IPS-11a (cell line): Measurements from ENCODE around the gene TRABD2B.
"Not testable (repeated sequence)": the region's sequence is repeated elsewhere in the genome, so short reads cannot be mapped to it uniquely, and the experiment has no call there.

Experiments used
- H3K4me3 ChIP-seq: one replicate; pipeline ENCODE4 v1.5.1; 2013; ENCODE audit warnings: low read depth, low read length, control low read depth

Gene TRABD2B

DNA sequence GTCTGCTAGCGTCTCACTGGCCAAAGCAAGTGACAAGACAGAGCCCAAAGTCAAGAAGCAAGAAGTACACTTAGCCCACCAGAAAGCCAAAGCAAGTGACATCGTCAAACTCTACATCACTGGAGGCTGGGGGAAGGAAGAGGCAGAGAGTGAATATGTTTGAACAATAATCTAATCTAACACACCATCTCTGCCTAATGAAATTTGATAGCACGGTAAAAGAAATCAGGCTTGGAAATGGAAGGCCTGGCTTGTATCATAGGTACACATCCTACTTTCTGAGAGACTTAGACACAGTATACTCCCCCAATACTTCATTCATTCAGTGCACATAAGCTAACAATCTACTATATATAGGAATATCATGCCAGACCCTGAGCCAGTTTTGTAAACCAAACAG is 26.3 kb downstream of the TRABD2B start:
- H3K4me3 ChIP-seq = no peak overlapping the region

DNA sequence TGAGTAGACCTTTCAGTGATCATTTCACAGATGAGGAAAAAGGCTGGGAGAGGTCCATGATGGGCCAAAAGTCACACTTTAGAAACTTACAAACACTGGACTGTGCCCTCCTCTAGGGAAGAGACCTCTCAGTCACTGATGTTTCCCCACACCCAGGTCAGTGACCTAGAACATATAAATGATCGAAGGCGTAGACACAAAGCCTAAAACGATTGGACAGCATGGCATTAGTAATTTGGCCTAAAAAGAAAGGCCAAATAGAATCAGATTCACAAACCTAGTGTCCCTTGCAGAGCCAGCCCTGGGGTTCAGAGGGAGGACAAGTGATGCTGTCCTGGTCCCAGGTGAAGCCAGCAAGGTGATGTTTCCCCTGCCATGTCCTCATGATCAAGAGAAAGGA is 27.7 kb downstream of the TRABD2B start:
- H3K4me3 ChIP-seq = no peak overlapping the region

DNA sequence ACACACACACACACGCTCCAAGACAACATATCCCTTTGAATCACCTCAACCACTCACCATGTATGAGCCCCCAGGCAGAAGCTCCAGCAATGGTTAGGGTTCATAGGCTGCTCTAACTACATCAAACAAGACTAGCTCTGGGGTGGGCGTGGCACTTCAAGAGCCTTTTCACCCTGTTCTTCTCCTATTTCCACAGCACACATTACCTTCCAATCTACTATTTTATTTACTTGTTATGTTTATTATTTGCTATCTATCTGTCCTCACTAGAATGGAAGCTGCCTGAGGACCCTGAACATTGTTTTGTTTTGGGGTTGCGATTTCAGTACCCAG is 28.7 kb downstream of the TRABD2B start:
- H3K4me3 ChIP-seq = no peak overlapping the region

DNA sequence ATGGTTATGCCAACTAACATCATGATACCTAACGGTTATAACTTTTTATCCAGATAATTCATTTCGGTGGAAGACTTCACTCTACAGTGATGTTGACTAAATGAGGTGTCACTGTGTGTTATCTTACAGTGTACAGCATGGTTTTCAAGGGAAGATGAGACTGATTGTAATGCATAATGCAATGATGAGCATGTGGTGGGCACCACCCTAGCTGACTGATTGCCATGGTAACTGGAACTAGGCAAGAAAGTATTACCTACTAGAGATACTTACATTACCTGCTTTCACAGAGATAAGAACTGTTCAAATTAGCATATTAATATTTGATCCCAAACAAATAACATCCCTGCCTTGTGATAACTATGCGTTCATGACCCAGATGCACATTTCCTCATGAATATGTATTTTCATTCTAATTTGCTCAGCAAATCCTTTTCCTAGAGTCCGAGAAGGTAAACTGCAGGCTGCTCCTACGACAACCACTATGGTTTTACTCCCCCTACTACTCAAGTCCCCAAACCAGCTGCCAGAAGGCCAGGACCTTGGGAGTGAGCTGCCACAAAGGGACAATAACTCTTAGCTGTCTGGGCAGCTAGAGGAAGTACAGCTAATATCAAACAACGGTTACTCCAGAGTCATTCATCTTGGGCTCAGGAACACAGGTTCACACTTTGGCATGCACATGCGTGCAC is 29.2 kb downstream of the TRABD2B start:
- no peak overlapping the region for H3K4me3 ChIP-seq

DNA sequence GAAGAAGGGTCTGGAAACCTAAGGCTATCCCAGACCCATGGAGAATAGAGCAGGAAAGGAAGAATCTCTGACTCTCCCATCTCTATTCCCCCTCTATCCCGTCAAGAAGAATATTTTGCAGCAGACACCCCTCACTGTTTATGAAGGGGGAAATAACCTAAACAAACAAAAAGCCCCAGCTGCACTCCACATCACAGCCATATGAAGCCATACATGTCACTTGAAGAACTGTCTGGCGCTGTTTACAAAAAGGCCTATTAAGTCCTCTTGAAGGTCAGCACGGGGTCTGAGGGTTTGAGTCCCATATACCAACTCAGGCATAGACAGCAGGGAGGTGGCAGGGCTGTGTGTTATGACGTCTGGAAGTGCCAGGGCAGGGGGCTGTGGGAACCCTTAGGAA is 31.4 kb downstream of the TRABD2B start:
- no peak overlapping the region for H3K4me3 ChIP-seq

DNA sequence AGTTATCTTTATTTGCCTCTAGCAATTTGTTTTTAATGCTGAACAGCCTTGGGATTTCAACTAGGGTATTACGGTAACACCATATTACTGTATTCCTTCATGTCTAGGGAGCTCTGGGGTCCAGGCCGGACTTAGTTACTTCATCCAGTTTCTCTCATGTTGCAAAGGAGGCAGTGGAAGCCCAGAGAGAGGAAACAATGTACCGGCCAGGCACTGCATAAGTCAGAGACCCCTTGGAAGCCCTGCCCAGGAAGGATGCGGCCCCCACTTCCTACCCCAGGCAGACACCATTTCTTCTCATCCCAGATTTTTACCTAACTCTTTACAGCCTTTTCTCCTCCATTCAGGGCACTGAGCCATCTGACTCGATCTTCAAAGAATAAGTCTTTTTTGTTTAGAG is 32.5 kb downstream of the TRABD2B start:
- H3K4me3 ChIP-seq = no peak overlapping the region

DNA sequence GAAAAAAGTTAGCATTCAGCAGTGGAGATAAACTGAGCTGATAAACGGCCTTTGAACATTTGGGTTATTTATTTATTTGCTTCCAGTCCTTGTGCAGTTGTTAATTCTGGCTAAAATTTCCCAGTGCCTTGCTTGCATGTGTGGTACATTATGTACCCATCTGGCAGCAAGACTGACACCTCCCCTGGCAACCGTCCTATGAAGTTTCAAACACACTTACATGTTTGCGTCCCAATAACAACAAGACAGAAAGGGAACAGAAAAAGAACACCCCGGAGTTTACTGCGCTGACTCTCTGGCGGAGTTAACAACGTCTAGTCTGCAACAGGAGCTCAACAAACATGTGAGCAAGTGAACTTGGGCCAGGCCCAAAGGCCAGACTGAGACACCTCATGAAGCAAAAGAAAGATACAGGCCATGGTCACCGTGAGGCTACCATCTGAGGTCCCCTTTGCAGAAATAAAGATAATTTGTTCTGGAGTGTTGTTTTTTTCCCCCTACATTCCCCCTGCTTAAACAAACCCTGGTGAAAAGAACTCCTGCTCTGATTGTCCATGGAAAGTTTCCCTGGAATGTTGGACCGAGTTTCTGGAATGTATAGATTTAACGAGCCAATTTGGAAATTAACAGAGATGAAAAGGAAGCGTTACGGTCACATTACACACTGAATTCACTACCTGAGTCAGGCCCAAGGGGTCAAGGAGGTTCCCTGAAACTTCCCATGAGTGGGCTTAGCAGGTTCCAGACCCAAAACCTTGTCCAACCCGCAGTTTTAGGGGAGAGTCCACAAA is 33.4 kb downstream of the TRABD2B start:
- H3K4me3 ChIP-seq = no peak overlapping the region

DNA sequence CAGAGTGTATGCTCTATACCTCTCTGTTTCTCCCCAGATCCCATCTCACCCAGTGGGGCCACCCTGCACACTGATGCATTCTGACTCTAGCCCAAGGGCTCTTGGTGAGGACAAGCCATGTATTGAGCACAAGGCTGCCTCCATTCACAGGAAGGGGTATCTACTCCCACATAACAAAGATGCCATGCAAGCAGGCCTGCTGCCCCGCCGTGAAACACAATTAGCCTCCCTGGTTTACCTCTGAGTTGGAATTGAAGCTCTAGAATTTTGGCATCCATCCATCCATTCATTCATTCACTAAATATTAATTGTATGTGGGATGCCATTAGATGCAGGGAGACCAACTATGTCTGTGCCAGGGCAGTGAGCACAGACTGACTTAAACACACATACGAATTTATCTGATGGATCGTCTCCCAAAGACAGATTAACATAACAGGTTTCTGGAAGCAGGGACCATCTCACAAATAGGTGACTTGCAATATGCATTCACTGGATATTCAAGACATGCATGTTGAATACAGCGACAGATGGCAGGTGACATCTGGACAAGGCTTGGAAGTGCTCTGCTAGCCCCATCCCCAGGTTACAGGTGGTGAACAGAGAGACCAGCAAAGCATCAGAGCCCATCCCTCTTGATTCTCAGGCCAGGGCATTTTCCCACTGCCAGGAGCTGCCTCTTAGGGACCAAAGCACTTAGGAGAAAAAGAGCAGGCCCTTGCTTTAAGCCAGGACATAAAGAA is 34.3 kb downstream of the TRABD2B start:
- no peak overlapping the region for H3K4me3 ChIP-seq

DNA sequence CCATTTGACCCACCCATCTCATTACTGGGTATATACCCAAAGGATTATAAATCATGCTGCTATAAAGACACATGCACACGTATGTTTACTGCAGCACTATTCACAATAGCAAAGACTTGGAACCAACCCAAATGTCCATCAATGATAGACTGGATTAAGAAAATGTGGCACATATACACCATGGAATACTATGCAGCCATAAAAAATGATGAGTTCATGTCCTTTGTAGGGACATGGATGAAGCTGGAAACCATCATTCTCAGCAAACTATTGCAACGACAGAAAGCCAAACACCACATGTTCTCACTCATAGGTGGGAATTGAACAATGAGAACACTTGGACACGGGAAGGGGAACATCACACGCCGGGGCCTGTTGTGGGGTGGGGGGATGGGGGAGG is 35.4 kb downstream of the TRABD2B start:
- H3K4me3 ChIP-seq = not testable (repeated sequence)

DNA sequence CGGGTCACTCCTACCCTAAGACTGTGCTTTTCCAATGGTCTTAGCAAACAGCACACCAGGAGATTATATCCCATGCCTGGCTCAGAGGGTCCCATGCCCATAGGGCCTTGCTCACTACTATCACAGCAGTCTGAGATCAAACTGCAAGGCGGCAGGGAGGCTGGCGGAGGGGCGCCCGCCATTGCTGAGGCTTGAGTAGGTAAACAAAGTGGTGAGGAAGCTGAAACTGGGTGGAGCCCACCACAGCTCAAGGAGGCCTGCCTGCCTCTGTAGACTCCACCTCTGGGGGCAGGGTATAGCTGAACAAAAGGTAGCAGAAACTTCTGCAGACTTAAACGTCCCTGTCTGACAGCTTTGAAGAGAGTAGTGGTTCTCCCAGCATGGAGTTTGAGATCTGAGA is 40.7 kb downstream of the TRABD2B start:
- not testable (repeated sequence) for H3K4me3 ChIP-seq

DNA sequence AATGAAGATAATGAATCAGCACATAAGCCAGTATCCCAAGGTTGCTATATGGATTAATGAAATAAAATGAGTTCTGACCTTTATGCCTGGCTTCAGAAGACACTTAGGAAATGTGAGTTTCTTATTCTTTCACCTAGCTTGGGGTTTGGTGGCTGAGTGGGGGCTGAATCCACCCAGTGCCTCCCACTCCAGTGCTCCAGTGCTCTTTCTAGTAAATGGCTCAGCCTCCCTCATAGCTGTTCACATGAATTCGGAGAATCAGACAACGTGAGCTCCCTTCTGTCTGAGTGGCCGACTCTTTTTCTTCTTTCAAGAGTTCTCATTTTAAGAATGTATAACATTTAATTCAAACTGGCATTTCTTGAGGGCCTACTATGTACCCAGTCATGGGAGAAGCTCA is 43.5 kb downstream of the TRABD2B start:
- no peak overlapping the region for H3K4me3 ChIP-seq

DNA sequence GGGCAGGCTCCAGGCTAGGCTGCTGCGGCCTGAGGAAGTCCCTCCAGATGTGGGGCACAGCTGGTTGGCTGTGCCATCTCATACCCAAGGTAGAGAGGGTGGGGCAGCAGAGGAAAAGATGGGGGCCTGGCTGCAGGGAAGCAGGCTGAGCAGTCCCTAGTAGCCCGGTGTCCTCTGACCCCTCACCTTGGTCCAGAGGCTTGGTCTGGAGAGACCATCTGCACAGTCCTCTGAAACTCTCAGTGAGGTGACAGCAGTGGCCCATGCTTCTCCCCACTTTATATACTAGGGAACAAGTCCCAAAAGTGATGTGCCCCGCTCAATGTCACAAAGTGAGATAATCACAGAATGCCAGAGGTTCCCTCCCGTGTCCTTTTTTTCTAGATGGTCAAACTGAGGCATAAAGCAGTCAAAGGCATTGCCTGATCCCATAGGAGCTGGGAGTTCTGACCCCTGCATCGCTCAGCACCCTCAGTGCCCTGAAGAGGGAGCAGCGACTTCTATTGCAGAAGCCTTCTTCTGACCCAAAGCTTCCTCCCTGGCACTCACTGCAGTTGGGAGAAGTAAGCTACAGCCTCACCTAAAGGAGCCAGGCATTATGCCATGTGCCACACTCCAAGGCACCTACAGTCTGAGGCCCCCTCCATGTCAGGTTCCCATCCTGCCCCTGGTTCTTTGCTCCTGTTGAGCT is 45.5 kb downstream of the TRABD2B start:
- no peak overlapping the region for H3K4me3 ChIP-seq

DNA sequence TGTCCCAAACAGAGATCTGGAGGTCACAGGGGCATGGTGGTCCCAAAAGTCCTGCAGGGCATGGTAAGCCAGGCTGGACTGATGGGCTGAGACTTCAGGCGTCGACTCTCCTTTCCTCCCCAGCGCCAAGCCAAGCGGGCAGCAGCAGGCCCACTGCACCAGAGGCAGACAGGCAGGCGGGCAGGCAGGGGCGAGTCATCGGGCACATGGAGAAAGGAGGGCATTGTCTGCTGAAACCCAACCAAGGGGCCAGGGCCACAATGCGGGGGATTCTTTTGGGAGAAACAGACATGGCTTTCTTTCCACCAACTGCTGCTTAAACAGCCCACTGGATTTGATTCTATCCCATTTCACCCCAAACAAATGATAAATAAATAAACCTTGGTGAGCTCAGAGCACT is 46.2 kb downstream of the TRABD2B start:
- no peak overlapping the region for H3K4me3 ChIP-seq

DNA sequence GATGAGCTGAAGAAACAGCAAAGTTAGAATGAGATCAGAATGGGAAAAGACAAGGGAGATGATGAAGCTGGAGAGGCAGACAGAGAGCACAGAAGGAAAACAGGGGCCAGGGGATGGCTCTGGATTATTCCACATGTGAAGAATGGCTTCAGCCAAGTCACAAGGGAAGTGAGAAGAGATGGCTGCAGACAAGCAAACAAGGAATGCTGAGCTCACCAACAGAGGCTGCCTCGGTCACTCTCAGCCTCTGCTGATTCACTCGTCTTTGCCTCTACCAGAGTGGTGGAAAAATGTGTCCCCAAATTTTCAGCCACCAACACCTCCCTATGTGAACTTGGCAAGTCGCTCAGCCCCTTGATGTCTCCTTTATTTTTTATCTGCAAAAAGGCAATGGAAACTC is 46.7 kb downstream of the TRABD2B start:
- H3K4me3 ChIP-seq = no peak overlapping the region

DNA sequence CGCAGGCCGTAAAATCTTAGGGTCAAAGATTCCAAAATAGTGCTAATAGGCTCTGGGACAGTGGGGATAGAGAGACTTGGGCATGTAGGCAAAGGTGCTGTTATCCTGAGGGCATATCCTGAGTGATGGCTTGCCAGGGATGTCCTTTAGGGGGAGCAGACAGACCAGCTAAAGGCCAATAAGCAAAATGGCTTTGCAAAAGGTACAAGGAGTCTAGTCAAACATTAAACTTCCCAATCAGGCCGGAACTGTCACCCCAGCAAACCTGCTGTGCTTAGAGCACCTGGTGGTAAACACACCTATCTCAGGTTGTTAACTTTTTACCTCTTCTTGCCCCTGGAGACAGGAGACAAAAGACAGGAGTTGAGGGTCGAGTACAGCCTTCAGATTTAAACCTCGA is 49.1 kb downstream of the TRABD2B start:
- H3K4me3 ChIP-seq = no peak overlapping the region

DNA sequence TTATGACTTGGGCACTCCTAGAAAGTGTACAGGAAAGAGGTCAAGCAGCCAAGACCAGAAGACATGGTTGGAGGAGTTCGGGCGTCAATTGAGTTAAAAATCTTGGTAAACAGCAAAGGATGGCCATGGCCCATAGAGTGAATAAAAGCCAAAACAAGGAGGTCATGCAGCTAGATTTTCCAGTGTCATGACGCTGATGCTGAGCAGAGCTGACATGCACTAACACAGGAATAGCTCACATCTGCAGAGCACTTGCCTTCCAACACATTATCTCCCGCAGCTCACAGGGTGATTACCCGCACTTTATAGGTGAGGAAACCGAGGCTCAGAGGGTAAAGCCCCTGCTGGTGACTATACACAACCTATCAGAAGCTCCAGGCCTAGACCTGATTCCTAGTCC is 49.7 kb downstream of the TRABD2B start:
- no peak overlapping the region for H3K4me3 ChIP-seq

DNA sequence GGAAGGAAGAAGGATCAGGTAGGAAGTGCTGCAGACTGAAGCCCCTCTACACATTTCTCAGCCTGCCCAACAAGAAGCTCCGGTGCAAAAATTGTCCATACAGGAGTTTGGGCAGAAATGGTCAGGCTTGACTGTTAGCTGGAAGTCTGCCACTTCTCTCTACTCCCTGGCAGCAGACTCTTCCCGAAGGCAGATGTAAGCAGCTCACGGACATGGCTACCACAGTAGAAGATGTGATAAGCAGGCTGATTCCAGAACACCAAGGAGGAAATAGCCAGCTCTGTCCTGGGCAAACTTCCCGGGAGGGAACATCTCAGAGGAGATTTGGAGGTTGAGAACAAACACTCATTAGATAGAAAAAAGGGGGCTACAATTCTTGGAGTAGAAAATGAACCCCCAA is 52.6 kb downstream of the TRABD2B start:
- H3K4me3 ChIP-seq = no peak overlapping the region

DNA sequence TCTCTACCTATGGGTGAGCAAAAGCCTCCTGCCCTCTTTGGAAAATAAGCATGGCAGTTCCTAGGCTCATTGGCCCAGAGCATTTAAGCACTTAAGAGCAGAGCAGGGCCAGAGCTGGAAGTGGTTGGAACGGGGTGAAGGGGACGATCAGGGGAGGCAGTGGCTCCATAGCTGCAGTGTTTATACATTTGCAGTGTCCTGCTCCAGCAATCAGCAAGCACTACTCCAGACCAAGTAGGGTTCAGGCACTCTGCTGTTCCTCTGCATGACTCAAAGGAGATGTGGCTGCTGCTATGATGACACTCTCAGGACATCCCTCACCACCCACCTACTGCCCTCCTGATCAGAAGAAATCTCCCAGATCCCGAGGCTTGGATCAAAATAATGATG is 55.0 kb downstream of the TRABD2B start:
- H3K4me3 ChIP-seq = no peak overlapping the region

DNA sequence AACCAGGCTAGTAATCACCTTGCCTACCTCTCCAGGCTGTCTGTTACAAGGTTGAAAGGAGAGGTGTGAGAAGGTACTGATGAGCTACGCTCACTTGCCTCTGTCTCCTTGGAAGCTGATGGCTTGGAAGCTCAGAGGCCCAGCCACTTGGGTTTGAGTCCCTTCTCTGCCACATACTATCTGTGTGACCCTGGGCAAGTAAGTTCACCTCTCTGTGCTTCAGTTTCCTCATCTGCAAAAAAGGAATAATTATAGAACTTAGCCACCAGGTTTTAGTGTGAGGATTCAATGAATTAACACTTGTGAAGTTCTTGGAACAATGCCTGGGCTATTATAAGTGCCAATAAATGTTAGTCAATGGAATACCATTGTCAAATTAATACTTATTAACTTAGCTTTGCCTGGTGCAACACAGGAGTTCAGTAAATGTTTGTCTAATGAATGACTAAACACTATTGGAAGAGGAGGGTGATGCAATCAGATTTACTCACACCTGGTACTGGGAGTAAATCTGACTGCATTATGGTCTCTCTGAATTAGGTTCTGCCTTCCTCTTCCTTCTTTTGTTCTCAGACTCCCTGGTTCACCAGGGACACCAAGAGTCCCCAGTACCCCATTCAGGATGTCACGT is 55.5 kb downstream of the TRABD2B start:
- no peak overlapping the region for H3K4me3 ChIP-seq

DNA sequence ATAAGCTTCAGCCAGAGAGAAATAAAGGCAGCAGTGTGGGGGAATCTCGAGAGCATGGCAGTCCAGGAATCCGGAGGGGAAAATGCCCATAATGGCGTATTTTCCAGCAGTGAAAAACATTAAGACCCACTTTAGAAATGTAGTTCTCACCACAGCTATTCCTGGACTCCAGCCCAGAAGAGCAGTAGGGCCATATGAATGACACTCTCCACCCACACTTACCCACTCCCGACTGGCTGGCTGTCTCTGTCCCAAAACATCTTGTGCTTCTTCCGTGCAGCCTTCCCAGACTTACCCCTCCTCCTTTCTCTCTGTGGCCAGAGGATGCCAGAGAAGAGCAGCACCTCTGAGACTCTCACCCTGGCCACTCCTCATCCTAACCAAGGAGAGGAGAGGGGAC is 56.4 kb downstream of the TRABD2B start:
- no peak overlapping the region for H3K4me3 ChIP-seq

DNA sequence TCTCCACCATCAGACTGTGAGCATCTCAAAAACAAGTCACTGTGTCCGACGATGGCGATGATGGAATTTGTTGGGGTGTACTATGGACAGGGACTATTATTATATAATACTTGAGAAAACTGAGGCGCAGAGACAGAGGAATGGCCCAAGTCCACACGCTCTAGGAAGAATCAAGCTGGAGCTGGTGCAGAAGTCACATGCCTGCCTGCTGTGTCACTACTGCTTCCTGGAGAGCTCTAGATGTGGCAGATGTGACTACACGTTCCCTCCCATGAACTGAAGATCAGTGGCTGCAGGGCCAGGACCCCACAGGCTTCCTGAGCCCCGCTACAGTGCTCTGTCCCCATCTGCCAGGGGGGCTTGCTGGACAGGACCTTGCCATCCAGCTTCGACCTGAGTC is 56.9 kb downstream of the TRABD2B start:
- H3K4me3 ChIP-seq = no peak overlapping the region
